HCT116 (cell line): ENCODE results near the gene ENO2. TPM values are rescaled to one million over a fixed set of nuclear protein-coding genes. Genes with fewer than 3 reads are reported as not detected.
A peak's percentile ranks its signal among the peaks of the same experiment; 100 is the strongest.

Source experiments
- ATAC-seq: fragments of 200-7000 bp; cut with Tn5 transposase; 2 replicates; pipeline ENCODE4 v1.9.1; 2020; ENCODE audit warnings: mild to moderate bottlenecking, moderate library complexity
- BruUV-seq: library from RNA; stranded (reverse); fragments of 400-500 nt; replicated peaks from 2 replicates; lab custom pipeline; 2021; lab: Mats Ljungman, UMichigan
- CTCF ChIA-PET: fragments of 300-600 bp; sonication (Branson Sonifier 250); formaldehyde crosslinking; loops from one replicate; lab custom pipeline; 2021; ENCODE audit warnings: antibody characterized with exemption; lab: Charles Lee
- POLR2A ChIA-PET: fragments of 300-600, 350-600 bp; sonication (Branson Sonifier 250); formaldehyde crosslinking; loops from one replicate; lab custom pipeline; 2021; ENCODE audit warnings: antibody characterized with exemption; lab: Charles Lee
- RAD21 ChIA-PET, 2 experiments: fragments of 300-600 bp; sonication (Branson Sonifier 250); formaldehyde crosslinking; loops; one replicate each; lab custom pipeline; 2023; ENCODE audit warnings: low total read pairs in 2 of 2; ENCODE audit not compliant: uncharacterized antibody in 2 of 2, unreplicated experiment in 2 of 2, low non-redundant PET in 1 of 2; lab: Charles Lee
- DNase-seq: peaks from one replicate; pipeline ENCODE4 v3.0.0-alpha.2; 2010; ENCODE audit warnings: low read depth, low spot score
- H2AFZ ChIP-seq: fragments of 200-600 bp; shearing (Covaris generic), sonication (generic); 2 replicates; pipeline ENCODE4 v1.6.1; 2017; ENCODE audit warnings: low read depth, mixed run types, mixed read lengths, antibody characterized with exemption, low read length; ENCODE audit not compliant: poor library complexity, severe bottlenecking
- H3K27ac ChIP-seq: 2 replicates; pipeline ENCODE4 v1.5.1; 2012; ENCODE audit warnings: low read depth, low read length
- H3K27me3 ChIP-seq: fragments of 200-600 bp; sonication (generic); 2 replicates; pipeline ENCODE4 v1.6.1; 2016; ENCODE audit warnings: mixed run types, low read length, mixed read lengths; ENCODE audit not compliant: insufficient read depth
- H3K36me3 ChIP-seq, 2 experiments: fragments of 200-500 bp in 1 of 2; fragments of 200-600 bp in 1 of 2; sonication (Bioruptor generic) in 1 of 2; sonication (generic) in 1 of 2; 2 replicates each; pipeline versions ENCODE4 v1.5.1 to v1.6.1; 2014 to 2016; ENCODE audit warnings: low read length in 2 of 2, inconsistent platforms in 1 of 2, mixed read lengths in 1 of 2, mixed run types in 1 of 2; ENCODE audit not compliant: insufficient read depth in 2 of 2, control insufficient read depth in 1 of 2
- H3K4me1 ChIP-seq, 2 experiments: fragments of 200-600 bp in 1 of 2; sonication (generic) in 1 of 2; 2 replicates each; pipeline versions ENCODE4 v1.5.1 to v1.6.1; 2012 to 2017; ENCODE audit warnings: low read length in 2 of 2, inconsistent platforms in 1 of 2, mild to moderate bottlenecking in 1 of 2, mixed read lengths in 1 of 2, mixed run types in 1 of 2, moderate library complexity in 1 of 2; ENCODE audit not compliant: insufficient read depth in 2 of 2, control insufficient read depth in 1 of 2
- H3K4me2 ChIP-seq: fragments of 200-600 bp; sonication (generic); 2 replicates; pipeline ENCODE4 v1.6.1; 2017; ENCODE audit warnings: mixed run types, low read length, mixed read lengths
- H3K4me3 ChIP-seq, 2 experiments: fragments of 200-600 bp in 1 of 2; sonication (generic) in 1 of 2; replicated peaks in 1 of 2; 2 replicates each; pipeline ENCODE4 v1.5.1; 2011 to 2016; ENCODE audit warnings: low read length in 2 of 2, control low read depth in 1 of 2, low read depth in 1 of 2, mild to moderate bottlenecking in 1 of 2, mixed read lengths in 1 of 2, mixed run types in 1 of 2
- H3K79me2 ChIP-seq: fragments of 200-600 bp; sonication (generic); 2 replicates; pipeline ENCODE4 v1.6.1; 2017; ENCODE audit warnings: mild to moderate bottlenecking, mixed run types, low read length, moderate library complexity, mixed read lengths; ENCODE audit not compliant: insufficient read depth
- H3K9ac ChIP-seq: fragments of 200-600 bp; sonication (generic); 2 replicates; pipeline ENCODE4 v1.6.1; 2016; ENCODE audit warnings: low read length, mixed read lengths
- H3K9me2 ChIP-seq: fragments of 200-600 bp; sonication (generic), shearing (Covaris generic); 2 replicates; pipeline ENCODE4 v1.6.1; 2017; ENCODE audit warnings: mixed run types, mild to moderate bottlenecking, moderate library complexity; ENCODE audit not compliant: insufficient read depth
- H3K9me3 ChIP-seq, 2 experiments: fragments of 200-500 bp in 1 of 2; fragments of 200-600 bp in 1 of 2; sonication (Bioruptor generic) in 1 of 2; sonication (generic) in 1 of 2; 2 replicates each; pipeline ENCODE4 v1.6.1; 2014 to 2017; ENCODE audit warnings: low read length in 2 of 2, mixed read lengths in 2 of 2, inconsistent platforms in 1 of 2, low read depth in 1 of 2, mild to moderate bottlenecking in 1 of 2, mixed run types in 1 of 2, moderate library complexity in 1 of 2; ENCODE audit not compliant: control insufficient read depth in 1 of 2, insufficient read depth in 1 of 2
- H4K20me1 ChIP-seq: fragments of 200-600 bp; sonication (generic), shearing (Covaris generic); 2 replicates; pipeline ENCODE4 v1.6.1; 2017; ENCODE audit warnings: mixed run types, mild to moderate bottlenecking, moderate library complexity; ENCODE audit not compliant: insufficient read depth
- CEBPB ChIP-seq: IDR thresholded peaks from 2 replicates; pipeline ENCODE4 v1.6.1; 2012; ENCODE audit warnings: low read depth
- RAD21 ChIP-seq: IDR thresholded peaks from 2 replicates; pipeline ENCODE4 v1.6.1; 2012; ENCODE audit warnings: low read depth, mild to moderate bottlenecking
- YY1 ChIP-seq: IDR thresholded peaks from 2 replicates; pipeline ENCODE4 v1.6.1; 2011; ENCODE audit warnings: low read length, low read depth, moderate library complexity, mild to moderate bottlenecking; ENCODE audit not compliant: insufficient replicate concordance; ENCODE audit errors: extremely low read depth
- intact Hi-C: fragments of 100-400 bp; cut with micrococcal nuclease; formaldehyde crosslinking; loops from 2 replicates; pipeline ENCODE4 v1.10.0; 2022
- total RNA-seq: library from RNA; stranded (reverse); gene quantifications from one replicate; pipeline ENCODE4 v1.2.1, GENCODE V29; 2021; ENCODE audit not compliant: unreplicated experiment
- TF ChIP-seq, protein P1 (sequence below): IDR thresholded peaks from 2 replicates; pipeline ENCODE4 v1.6.1; 2011; ENCODE audit warnings: mild to moderate bottlenecking, low read length, moderate library complexity; ENCODE audit not compliant: insufficient replicate concordance; ENCODE audit errors: extremely low read depth
- TF ChIP-seq, protein P2 (sequence below): IDR thresholded peaks from 2 replicates; pipeline ENCODE4 v1.6.1; 2012

The ENO2 gene
- total RNA-seq, 1 experiment from 2014 or later = 117 TPM

GRCh38 chr12:6963791-6964413 is 49.5 kb downstream of the ENO2 start:
- Histone ChIP-seq H3K36me3 (peaks cover 17 to 34% of the 10 kb centered on the region in 2 experiments; a peak in 2 of 4 replicates), H3K9me2 (no peaks in the 10 kb centered on the region), H3K27ac (peak overlapping the region; percentile 97), H3K9ac (peak overlapping the region; percentile 100), H3K4me3 (peak overlapping the region; percentile 96 to 99), H3K27me3 (no peaks in the 10 kb centered on the region), H4K20me1 (peaks cover 8% of the 10 kb centered on the region; the same call in 1 of the 2 replicates), H3K4me1 (peaks cover 36 to 74% of the 10 kb centered on the region in 2 experiments), H2AFZ (no peak overlapping the region), H3K79me2 (peaks cover 57% of the 10 kb centered on the region), H3K4me2 (peak overlapping the region; percentile 87), H3K9me3 (no peaks in the 10 kb centered on the region)
- no TSS peak for BruUV-seq
- ChIA-PET POLR2A (interaction anchor here (1.1 to 9.9 kb wide), 8 partner anchors 17 to 240 kb away, joined by 3 to 269 read pairs (median 10); partner anchors contain the start of genes C12orf57, C1RL, COPS7A and LPCAT3), RAD21 (interaction anchor here in 1 of 2 experiments (4.0 kb wide), 1 partner anchor 18 kb away, joined by 22 read pairs; no protein-coding TSS in a partner anchor), CTCF (interaction anchor here (1.0 to 6.0 kb wide), 6 partner anchors 14 to 95 kb away, joined by 3 to 101 read pairs (median 8); partner anchors contain the start of genes C12orf57, RNU7-1 and SPSB2)
- DNase-seq (no peak), ATAC-seq (no peak)
- intact Hi-C loops = loop anchor here (2.0 to 5.0 kb wide), 2 partner anchors 39 to 212 kb away; partner anchors contain the start of gene MLF2
- TF ChIP-seq, protein P1, sequence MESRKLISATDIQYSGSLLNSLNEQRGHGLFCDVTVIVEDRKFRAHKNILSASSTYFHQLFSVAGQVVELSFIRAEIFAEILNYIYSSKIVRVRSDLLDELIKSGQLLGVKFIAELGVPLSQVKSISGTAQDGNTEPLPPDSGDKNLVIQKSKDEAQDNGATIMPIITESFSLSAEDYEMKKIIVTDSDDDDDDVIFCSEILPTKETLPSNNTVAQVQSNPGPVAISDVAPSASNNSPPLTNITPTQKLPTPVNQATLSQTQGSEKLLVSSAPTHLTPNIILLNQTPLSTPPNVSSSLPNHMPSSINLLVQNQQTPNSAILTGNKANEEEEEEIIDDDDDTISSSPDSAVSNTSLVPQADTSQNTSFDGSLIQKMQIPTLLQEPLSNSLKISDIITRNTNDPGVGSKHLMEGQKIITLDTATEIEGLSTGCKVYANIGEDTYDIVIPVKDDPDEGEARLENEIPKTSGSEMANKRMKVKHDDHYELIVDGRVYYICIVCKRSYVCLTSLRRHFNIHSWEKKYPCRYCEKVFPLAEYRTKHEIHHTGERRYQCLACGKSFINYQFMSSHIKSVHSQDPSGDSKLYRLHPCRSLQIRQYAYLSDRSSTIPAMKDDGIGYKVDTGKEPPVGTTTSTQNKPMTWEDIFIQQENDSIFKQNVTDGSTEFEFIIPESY = no peak
- TF ChIP-seq CEBPB = no peak
- peak; percentile 71 for TF ChIP-seq YY1
- TF ChIP-seq, protein P2, sequence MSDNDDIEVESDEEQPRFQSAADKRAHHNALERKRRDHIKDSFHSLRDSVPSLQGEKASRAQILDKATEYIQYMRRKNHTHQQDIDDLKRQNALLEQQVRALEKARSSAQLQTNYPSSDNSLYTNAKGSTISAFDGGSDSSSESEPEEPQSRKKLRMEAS = no peak
- TF ChIP-seq RAD21 = no peak
